Left renal pelvis (tissue), 4 donors: ENCODE measurements around the gene PGLYRP4. TPM values are rescaled to one million over a fixed set of nuclear protein-coding genes. Genes with fewer than 3 reads are reported as not detected.
"Not testable (repeated sequence)": the region's sequence is repeated elsewhere in the genome, so short reads cannot be mapped to it uniquely, and the experiment has no call there.

Source experiments
- DNase-seq, 4 donors: peaks; one replicate each; pipeline ENCODE4 v3.0.0-alpha.2; 2013; ENCODE audit warnings: low read depth in 4 of 4, low spot score in 3 of 4
- polyA plus RNA-seq, 4 donors: library from polyadenylated mRNA; unstranded; fragments of 120-200 nt; gene quantifications; one replicate each; pipeline ENCODE4 v1.2.1, GENCODE V29; 2013; ENCODE audit not compliant: insufficient read length in 4 of 4

PGLYRP4 gene
- polyA plus RNA-seq, 4 donors: not detected

GRCh38 chr1:153357076-153357852 is 8.6 kb upstream of the PGLYRP4 start:
- DNase-seq: no peak

- DNase-seq: no peak
Measured at GRCh38 chr1:153356392-153357075, 7.9 kb upstream of the PGLYRP4 start.

GRCh38 chr1:153355445-153356071 is 6.9 kb upstream of the PGLYRP4 start:
- DNase-seq: no peak

GRCh38 chr1:153354515-153355193 is 6.0 kb upstream of the PGLYRP4 start:
- no peak for DNase-seq

- DNase-seq: no peak
Measured at GRCh38 chr1:153353226-153353947, 4.7 kb upstream of the PGLYRP4 start.

GRCh38 chr1:153352523-153352922 is 3.9 kb upstream of the PGLYRP4 start:
- DNase-seq: peak in 2 of 4 donors; percentile 22 to 27

- DNase-seq: no peak
Measured at GRCh38 chr1:153350321-153350957, 1.8 kb upstream of the PGLYRP4 start.

GRCh38 chr1:153349363-153350320 is 1.0 kb upstream of the PGLYRP4 start:
- no peak for DNase-seq

- no peak for DNase-seq
Measured at GRCh38 chr1:153347856-153348255, 785 bp downstream of the PGLYRP4 start.

GRCh38 chr1:153347049-153347448 is 1.6 kb downstream of the PGLYRP4 start:
- not testable (repeated sequence) for DNase-seq

GRCh38 chr1:153346077-153346723 is 2.4 kb downstream of the PGLYRP4 start:
- DNase-seq: no peak

GRCh38 chr1:153345187-153346076 is 3.2 kb downstream of the PGLYRP4 start:
- DNase-seq: no peak

- no peak for DNase-seq
Measured at GRCh38 chr1:153344718-153345025, 4.0 kb downstream of the PGLYRP4 start.

GRCh38 chr1:153343811-153344717 is 4.6 kb downstream of the PGLYRP4 start:
- no peak for DNase-seq

GRCh38 chr1:153343040-153343681 is 5.5 kb downstream of the PGLYRP4 start:
- no peak for DNase-seq

GRCh38 chr1:153342178-153342577 is 6.5 kb downstream of the PGLYRP4 start:
- DNase-seq: no peak
